Measurements from ENCODE around the gene NAA25. TPM values are rescaled to one million over a fixed set of nuclear protein-coding genes. Genes with fewer than 3 reads are reported as not detected.

NAA25 gene
- total RNA-seq, 4 donors from 2014 or later = 5.3 to 57.4 (median 33.9) TPM

- H3K4me3 ChIP-seq = no peak overlapping the region
- TF ChIP-seq CTCF (IDR thresholded peaks at IDR 0.05) (no peak), POLR2A (IDR thresholded peaks at IDR 0.05) (no peak)
- no peak for DNase-seq
- H3K4me1 ChIP-seq = peaks cover 0 to 6% of the 10 kb centered on the region in 2 donors
- no peaks in the 10 kb centered on the region for H3K36me3 ChIP-seq
- H3K27ac ChIP-seq = no peak overlapping the region
- no peaks in the 10 kb centered on the region for H3K27me3 ChIP-seq
- H3K9me3 ChIP-seq = no peaks in the 10 kb centered on the region
- intact Hi-C loops (cut with DNase I; ENCODE audit: low total_unique reads) = no loop called here
Observed at GRCh38 chr12:112117685-112118084, 9.1 kb upstream of the NAA25 start.

GRCh38 chr12:112116232-112117060 is 7.9 kb upstream of the NAA25 start:
- Histone ChIP-seq H3K36me3 (no peaks in the 10 kb centered on the region), H3K4me1 (no peaks in the 10 kb centered on the region), H3K27me3 (no peaks in the 10 kb centered on the region), H3K9me3 (no peaks in the 10 kb centered on the region), H3K27ac (no peak overlapping the region), H3K4me3 (no peak overlapping the region)
- intact Hi-C loops (cut with DNase I; ENCODE audit: low total_unique reads) = no loop called here
- DNase-seq = peak in 1 of 2 donors; percentile 24
- TF ChIP-seq CTCF (IDR thresholded peaks at IDR 0.05) = no peak
- TF ChIP-seq POLR2A (IDR thresholded peaks at IDR 0.05) = no peak

GRCh38 chr12:112115259-112116045 is 6.9 kb upstream of the NAA25 start:
- no peak overlapping the region for H3K27ac ChIP-seq
- DNase-seq = no peak
- intact Hi-C loops (cut with DNase I; ENCODE audit: low total_unique reads) = no loop called here
- no peaks in the 10 kb centered on the region for H3K27me3 ChIP-seq
- TF ChIP-seq CTCF (IDR thresholded peaks at IDR 0.05) (no peak), POLR2A (IDR thresholded peaks at IDR 0.05) (no peak)
- H3K9me3 ChIP-seq = no peaks in the 10 kb centered on the region
- H3K4me3 ChIP-seq = no peak overlapping the region
- H3K36me3 ChIP-seq = no peaks in the 10 kb centered on the region
- H3K4me1 ChIP-seq = no peaks in the 10 kb centered on the region

GRCh38 chr12:112112409-112113133 is 4.0 kb upstream of the NAA25 start:
- no peak for DNase-seq
- H3K27me3 ChIP-seq = no peaks in the 10 kb centered on the region
- no peak overlapping the region for H3K4me3 ChIP-seq
- H3K36me3 ChIP-seq = no peaks in the 10 kb centered on the region
- TF ChIP-seq POLR2A (IDR thresholded peaks at IDR 0.05) (no peak), CTCF (IDR thresholded peaks at IDR 0.05) (no peak)
- H3K27ac ChIP-seq = no peak overlapping the region
- intact Hi-C loops (cut with DNase I; ENCODE audit: low total_unique reads) = no loop called here
- H3K9me3 ChIP-seq = no peaks in the 10 kb centered on the region
- H3K4me1 ChIP-seq = peaks cover 0 to 4% of the 10 kb centered on the region in 2 donors
